ENCODE measurements around the gene NRDC.

Gene NRDC

DNA sequence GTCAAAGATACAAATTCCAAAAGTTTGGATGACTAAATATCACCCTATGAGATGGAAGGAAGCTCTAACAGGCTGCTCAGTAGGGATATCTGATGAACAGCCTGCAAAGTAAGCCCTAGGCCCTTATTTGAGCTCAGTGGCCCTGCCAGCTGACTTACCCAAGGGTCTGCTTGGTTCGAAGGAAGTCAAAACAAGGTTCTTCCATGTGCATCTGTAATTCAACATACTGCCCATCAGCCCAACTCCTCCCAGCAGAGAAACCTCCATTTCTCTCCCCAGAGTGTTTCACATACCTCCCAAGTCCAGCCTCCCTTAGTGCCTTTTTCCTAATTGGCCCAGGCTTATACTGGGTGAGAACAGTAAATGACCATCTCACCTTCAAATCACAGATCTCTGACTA lies 86.6 kb downstream of the NRDC start:
- DNase-seq (ENCODE audit: low read depth, low spot score) = no peak
- no peak overlapping the region for H3K4me3 ChIP-seq (ENCODE audit: low read length)

DNA sequence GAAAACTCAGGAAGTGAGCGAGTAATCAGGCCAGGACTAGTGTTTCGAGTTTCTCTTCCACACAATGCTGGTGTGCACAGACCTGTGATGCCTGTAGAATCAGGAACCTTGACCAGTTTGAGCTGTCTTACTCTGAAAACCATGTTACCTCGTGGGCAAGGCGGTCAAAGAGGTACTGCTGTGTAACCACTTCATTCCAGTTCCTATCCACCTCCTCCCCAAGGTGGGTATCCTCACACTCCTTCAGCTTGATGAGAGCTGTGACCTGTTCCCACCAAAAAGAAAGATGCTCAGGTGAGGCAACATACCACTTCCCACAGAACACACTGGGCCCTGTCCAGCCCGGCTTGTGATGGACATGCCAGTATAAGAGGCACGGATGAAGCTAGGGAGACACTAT lies 88.1 kb downstream of the NRDC start:
- no peak for DNase-seq (ENCODE audit: low read depth, low spot score)
- H3K4me3 ChIP-seq (ENCODE audit: low read length) = no peak overlapping the region

DNA sequence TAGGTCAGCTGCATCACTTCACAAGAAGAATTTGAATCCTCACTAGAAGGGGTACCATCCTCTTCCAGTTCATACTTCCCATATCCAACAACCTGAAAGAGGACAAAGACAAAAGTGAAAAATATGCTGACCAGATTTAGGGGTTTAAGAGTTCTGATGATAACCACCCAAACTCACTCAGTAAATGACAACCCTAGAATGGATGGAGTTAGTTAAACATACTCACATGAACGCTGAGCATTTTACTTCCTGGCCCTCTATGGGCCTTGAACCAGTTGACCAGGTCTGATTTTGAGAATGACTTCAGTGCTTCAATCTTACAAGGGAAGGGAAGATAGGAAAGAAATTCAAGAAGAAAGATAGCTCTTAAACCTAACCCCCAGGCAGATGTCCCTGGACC lies 89.2 kb downstream of the NRDC start:
- no peak overlapping the region for H3K4me3 ChIP-seq (ENCODE audit: low read length)

GRCh38 chr1:51788938-51789337 lies 89.6 kb downstream of the NRDC start:
- no peak overlapping the region for H3K4me3 ChIP-seq (ENCODE audit: low read length)
- no peak for DNase-seq (ENCODE audit: low read depth, low spot score)

More for the DNA sequence above, 89.2 kb downstream of the NRDC start:
- DNase-seq (ENCODE audit: low read depth, low spot score) = no peak

GRCh38 chr1:51784997-51785421 lies 93.5 kb downstream of the NRDC start:
- no peak for DNase-seq (ENCODE audit: low read depth, low spot score)
- no peak overlapping the region for H3K4me3 ChIP-seq (ENCODE audit: low read length)

GRCh38 chr1:51780927-51781326 lies 97.6 kb downstream of the NRDC start:
- DNase-seq (ENCODE audit: low read depth, low spot score) = no peak
- H3K4me3 ChIP-seq (ENCODE audit: low read length) = no peak overlapping the region

DNA sequence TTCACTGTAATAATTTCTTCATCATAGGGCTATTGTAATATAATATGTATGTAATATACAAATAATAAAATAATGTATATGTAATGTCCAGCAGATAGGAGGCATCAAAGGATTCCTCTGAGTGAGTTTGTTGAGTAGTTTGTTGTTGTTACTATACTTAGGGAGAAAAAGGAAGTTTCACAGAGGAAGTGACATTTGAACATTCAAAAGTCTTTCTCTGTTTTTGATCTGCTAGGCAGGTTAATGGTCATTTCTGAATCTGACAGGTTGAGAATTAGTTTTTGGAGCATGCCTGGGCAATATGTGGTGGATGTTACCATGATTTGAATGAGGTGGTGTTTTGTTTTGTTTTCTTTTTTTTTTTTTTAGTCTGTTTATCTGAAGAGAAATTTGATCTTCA lies 102.1 kb downstream of the NRDC start:
- DNase-seq (ENCODE audit: low read depth, low spot score) = no peak
- no peak overlapping the region for H3K4me3 ChIP-seq (ENCODE audit: low read length)

DNA sequence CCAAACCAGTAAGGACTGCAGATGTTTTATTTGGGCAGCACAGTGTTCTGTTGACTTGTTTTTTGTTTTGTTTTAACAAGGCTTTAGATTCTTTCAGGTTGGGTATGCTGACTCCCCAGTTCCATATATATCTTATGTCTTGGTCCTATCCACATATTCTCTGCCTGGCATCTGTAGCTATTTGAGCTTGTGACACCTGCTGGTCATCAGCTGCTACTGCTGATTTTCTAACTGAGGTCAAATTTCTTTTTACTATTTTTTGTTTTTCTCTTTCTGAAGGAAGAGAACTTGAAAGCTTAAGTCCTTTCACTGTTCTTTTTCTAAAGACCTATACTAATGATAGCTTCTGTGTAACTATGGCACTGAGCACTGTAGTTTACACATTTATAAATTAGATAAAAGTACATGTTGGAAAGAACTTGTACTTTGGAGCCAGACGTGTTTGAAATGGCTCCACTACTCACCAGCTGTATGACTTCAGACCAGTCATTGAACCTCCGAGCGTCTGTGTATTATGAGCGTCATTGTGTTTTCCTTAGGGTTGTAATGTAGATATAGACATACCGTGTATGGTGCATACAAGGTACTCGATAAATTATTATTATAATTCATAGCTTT lies 109.4 kb downstream of the NRDC start:
- peak; percentile 62 for DNase-seq (ENCODE audit: low read depth, low spot score)

DNA sequence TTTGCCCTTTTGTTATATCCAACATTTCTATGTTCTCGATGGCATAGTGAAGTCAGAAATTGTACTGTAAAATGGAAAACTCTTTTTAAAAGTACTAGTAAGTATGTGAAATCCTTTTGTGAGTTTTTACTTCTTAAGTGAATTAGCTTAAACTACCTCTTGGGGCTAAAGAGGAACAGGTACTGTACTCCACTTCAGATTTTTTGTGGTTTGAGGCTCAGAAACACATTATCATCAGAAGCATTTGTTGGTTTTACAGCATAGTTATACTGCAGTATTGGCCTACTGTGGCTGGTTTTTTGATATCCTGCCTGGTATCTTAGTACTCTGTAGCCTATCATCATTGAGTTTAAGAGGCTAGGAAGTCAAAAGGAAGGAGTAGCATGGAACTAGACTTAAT lies 117.2 kb downstream of the NRDC start:
- DNase-seq (ENCODE audit: low read depth, low spot score) = peak; percentile 24
- H3K4me3 ChIP-seq (ENCODE audit: low read length) = no peak overlapping the region

More for the DNA sequence above, 109.4 kb downstream of the NRDC start:
- no peak overlapping the region for H3K4me3 ChIP-seq (ENCODE audit: low read length)

DNA sequence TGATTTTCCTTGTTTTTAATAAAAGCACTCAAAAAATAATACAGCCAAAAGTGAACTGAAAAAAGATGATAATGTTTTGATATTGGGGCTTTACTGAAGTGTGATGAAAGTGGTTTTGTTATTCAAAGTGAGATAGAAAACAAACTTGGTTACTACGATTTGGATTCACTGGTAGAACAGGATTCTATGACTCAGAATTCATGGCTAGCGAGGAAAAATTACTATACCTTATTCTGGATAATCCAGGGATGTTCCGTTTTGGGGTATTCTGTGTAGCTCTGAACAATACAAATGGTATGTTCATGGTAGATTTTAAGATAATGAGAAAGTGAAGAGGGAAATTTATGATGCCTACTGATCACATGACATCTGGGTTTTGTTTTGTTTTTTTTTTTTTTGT lies 117.7 kb downstream of the NRDC start:
- no peak overlapping the region for H3K4me3 ChIP-seq (ENCODE audit: low read length)
- DNase-seq (ENCODE audit: low read depth, low spot score) = no peak

DNA sequence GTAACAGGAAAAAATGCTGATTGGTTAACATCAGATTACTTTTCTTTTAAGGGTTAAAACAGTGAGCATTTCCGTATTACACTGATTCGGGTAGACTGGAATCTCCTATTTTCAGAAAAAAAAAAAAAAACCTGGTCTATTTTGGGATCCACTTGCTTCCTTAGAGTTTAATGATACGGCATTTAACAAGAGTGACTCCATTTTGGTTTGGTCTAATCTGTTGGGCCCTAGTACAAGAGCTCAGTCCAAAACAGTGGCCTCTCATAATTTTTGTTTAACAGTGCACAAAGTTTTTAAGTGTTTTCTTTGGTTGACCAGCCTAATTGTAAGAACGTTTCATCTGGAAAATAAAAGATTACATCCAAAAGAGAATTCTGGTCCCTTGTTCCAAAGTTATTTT lies 120.2 kb downstream of the NRDC start:
- H3K4me3 ChIP-seq (ENCODE audit: low read length) = no peak overlapping the region
- DNase-seq (ENCODE audit: low read depth, low spot score) = no peak

DNA sequence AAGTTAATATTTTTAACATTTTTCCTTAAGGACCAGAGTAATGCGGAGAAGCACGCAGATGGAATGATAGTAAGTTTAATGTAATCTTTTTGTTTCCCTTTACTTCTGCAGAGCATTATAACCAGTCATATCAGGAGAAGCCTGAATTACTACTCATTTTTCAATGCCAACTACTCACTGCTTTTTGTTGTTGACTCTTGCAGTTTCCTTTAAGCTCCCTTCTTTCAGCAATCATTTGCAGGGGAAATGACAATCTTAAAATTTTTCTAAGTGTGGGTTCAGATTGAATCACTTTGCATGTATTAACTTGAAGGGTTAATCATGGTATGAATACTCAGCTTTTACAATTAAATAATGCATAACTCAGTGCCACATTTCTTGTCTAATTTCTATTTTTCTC lies 122.2 kb downstream of the NRDC start:
- H3K4me3 ChIP-seq (ENCODE audit: low read length) = no peak overlapping the region
- DNase-seq (ENCODE audit: low read depth, low spot score) = no peak

DNA sequence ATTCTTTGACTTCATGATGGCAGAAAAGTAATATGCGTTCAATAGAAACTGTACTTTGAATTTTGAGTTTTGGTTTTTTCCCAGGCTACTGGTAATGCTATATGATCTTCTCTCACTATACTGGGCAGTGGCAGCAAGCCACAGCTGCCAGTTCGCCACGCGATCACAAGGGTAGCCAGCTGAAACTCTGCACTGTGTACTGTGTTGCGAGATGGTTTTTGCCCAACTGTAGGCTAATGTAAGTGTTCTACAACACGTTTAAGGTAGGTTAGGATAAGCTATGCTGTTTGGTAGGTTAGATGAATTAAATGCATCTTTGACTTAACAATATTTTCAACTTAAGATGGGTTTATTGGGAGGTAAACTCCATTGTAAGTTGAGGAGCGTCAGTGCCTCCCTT lies 123.1 kb downstream of the NRDC start:
- H3K4me3 ChIP-seq (ENCODE audit: low read length) = no peak overlapping the region
- DNase-seq (ENCODE audit: low read depth, low spot score) = no peak

GRCh38 chr1:51754666-51755065 lies 123.9 kb downstream of the NRDC start:
- no peak for DNase-seq (ENCODE audit: low read depth, low spot score)
- H3K4me3 ChIP-seq (ENCODE audit: low read length) = no peak overlapping the region

GRCh38 chr1:51753969-51754368 lies 124.6 kb downstream of the NRDC start:
- DNase-seq (ENCODE audit: low read depth, low spot score) = peak; percentile 39
- H3K4me3 ChIP-seq (ENCODE audit: low read length) = no peak overlapping the region

GRCh38 chr1:51752073-51752948 lies 126.2 kb downstream of the NRDC start:
- DNase-seq (ENCODE audit: low read depth, low spot score) = no peak
- H3K4me3 ChIP-seq (ENCODE audit: low read length) = no peak overlapping the region

- H3K4me3 ChIP-seq (ENCODE audit: low read length) = no peak overlapping the region
- DNase-seq (ENCODE audit: low read depth, low spot score) = no peak
Measured at GRCh38 chr1:51750729-51751128, 127.8 kb downstream of the NRDC start.

GRCh38 chr1:51750218-51750617 lies 128.3 kb downstream of the NRDC start:
- no peak for DNase-seq (ENCODE audit: low read depth, low spot score)
- no peak overlapping the region for H3K4me3 ChIP-seq (ENCODE audit: low read length)

- DNase-seq (ENCODE audit: low read depth, low spot score) = no peak
- H3K4me3 ChIP-seq (ENCODE audit: low read length) = no peak overlapping the region
Measured at GRCh38 chr1:51749151-51749550, 129.4 kb downstream of the NRDC start.

GRCh38 chr1:51745304-51745570 lies 133.3 kb downstream of the NRDC start:
- no peak overlapping the region for H3K4me3 ChIP-seq (ENCODE audit: low read length)
- no peak for DNase-seq (ENCODE audit: low read depth, low spot score)
